GM21619 (cell line): ENCODE measurements around the gene REN.

Experiments used
- ATAC-seq: cut with Tn5 transposase; IDR thresholded peaks from one replicate; pipeline ENCODE4 v1.9.1; 2021; ENCODE audit not compliant: unreplicated experiment

REN gene

GRCh38 chr1:204134103-204134502 is 32.0 kb downstream of the REN start:
- ATAC-seq, result no peak

- ATAC-seq, result no peak
Observed at GRCh38 chr1:204132718-204133117, 33.4 kb downstream of the REN start.

GRCh38 chr1:204131978-204132377 is 34.2 kb downstream of the REN start:
- ATAC-seq, result no peak

DNA sequence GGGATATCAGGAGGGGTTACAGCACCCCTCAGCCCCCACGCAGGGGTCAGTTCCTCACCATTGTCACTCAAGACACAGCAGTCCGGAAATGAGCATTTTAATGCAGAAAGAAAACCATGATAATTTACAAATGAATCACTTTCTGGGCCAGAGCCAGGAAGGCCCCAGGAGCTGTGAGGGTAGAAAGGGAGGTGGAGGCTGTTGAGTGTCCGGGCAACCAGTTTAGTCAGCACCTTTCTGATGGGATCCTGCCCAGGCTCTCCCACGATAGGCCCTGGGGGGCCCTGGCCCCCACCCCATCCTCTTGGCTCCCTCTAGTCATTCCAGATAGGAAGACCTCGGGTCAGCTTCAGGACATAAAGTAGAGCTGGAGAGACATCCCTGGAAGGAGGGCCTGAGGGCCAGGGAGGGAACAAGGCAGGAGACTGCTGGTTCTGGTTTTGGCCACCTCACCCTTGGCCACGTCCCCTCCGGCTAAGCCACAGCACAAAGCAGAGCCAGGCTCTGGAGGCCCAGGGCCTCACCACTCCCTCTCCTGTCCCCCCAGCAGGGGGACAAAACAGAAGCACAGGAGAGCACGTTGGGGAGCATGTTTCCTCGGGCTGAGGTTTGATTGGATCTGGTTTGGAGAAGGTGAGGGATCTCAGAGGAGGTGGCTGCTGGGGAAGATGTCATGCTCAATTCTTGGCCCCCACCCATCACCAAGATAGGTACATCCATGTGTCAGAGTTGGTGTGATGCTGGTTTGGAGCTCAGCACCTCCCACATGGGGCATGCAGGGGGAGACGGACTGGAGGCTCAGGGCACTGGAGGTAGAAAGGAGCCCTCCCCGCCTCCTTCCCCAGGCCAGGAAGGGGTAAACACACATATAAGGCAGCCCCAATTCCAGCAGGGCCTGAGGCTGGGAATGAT is 34.9 kb downstream of the REN start:
- ATAC-seq, result no peak

- no peak for ATAC-seq
Observed at GRCh38 chr1:204130178-204130577, 36.0 kb downstream of the REN start.

- no peak for ATAC-seq
Observed at GRCh38 chr1:204128964-204129896, 36.9 kb downstream of the REN start.

- no peak for ATAC-seq
Observed at GRCh38 chr1:204128464-204128963, 37.6 kb downstream of the REN start.

GRCh38 chr1:204127597-204128242 is 38.4 kb downstream of the REN start:
- ATAC-seq, result no peak

GRCh38 chr1:204126956-204127355 is 39.2 kb downstream of the REN start:
- ATAC-seq, result no peak

- no peak for ATAC-seq
Observed at GRCh38 chr1:204126386-204126785, 39.8 kb downstream of the REN start.

- ATAC-seq, result no peak
Observed at GRCh38 chr1:204125759-204126351, 40.3 kb downstream of the REN start.

- no peak for ATAC-seq
Observed at GRCh38 chr1:204124639-204125038, 41.5 kb downstream of the REN start.

DNA sequence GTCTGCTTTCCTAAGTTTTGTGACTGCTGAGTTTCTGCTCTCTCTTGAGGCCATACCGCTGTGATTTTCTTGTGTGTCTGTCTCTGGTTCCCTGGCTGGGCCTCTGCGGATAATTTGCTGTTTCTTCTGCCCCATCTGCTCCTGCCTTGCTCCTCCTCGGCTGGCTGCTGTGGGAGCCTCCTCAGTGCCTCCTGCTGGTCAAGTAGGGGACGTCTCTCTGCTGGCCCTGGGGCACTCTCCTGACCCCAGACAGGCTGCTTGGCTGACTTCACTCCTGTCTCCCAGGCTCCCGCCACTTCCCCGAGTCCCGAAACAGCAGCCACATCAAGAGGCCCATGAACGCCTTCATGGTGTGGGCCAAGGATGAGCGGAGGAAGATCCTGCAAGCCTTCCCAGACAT is 42.8 kb downstream of the REN start:
- ATAC-seq, result no peak

DNA sequence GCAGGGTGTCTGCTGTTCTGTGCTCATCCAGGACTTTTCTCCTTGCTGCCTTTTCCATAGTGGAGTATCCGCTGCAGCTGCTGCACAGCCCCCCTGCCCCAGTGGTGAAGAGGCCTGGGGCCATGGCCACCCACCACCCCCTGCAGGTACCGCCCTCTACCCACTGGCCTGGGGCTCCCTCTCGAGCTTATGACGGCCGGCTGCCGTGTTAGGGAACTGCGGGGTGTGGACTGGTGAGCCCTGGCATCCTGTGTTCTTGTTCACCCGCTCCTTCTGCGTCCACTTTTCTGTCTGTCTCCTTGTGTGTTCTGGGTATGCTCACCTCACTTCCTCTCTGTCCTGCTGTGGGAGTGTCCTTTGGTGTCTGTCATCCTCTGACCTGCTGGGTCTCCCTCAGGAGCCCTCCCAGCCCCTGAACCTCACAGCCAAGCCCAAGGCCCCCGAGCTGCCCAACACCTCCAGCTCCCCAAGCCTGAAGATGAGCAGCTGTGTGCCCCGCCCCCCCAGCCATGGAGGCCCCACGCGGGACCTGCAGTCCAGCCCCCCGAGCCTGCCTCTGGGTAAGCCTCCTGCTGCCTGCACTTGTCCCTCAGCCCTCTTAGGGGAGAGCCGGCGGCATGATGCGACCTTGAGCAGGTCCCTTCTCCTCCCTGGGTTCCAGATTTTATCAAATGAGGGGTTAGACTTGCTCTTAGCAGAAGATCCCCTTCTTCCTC is 44.1 kb downstream of the REN start:
- ATAC-seq, result no peak

GRCh38 chr1:204116539-204116938 is 49.6 kb downstream of the REN start:
- no peak for ATAC-seq

GRCh38 chr1:204115116-204115515 is 51.0 kb downstream of the REN start:
- ATAC-seq, result no peak

GRCh38 chr1:204114606-204115005 is 51.5 kb downstream of the REN start:
- no peak for ATAC-seq

- ATAC-seq, result no peak
Observed at GRCh38 chr1:204113896-204114295, 52.2 kb downstream of the REN start.

DNA sequence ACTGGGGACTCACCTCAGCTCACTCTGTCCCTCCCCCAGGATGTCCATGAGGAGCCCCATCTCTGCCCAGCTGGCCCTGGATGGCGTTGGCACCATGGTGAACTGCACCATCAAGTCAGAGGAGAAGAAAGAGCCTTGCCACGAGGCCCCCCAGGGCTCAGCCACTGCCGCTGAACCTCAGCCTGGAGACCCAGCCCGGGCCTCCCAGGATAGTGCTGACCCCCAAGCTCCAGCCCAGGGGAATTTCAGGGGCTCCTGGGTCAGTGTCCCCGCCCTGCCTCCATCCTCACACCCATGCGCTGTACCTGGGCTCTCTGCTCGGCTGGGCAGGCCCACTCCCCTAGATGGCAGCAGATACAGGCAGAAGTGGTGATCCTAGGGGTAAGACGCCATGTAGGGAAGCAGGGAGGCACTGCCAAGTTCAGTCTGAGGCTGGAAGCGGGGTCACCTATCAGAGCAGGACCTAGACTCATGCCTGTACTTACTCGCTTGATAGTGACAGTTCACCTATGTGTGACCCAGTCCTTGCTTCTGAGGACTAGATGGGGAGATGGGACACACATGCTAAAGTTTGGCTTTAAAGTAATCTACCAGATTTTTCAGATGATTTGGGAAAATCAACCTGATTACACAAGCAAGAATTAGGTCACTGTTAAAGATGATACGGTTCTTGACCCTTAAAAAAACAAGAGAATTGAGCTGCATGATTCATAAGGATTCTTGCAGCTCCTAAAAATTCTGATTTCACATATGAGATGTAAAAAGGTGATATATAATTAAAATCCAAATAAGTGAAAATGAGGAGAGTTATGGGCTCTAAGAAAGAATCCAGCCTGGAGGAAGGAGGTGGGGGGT is 53.0 kb downstream of the REN start:
- no peak for ATAC-seq
